Activated CD4-positive, alpha-beta T cell treated with anti-CD3 and anti-CD28 coated beads, Interleukin-2, amount 50 U/mL, for 24 hours (primary cell): ENCODE measurements around the gene SVOPL.

Experiments
- DNase-seq, 2 donors: peaks; one replicate each; pipeline ENCODE4 v3.0.0-alpha.2; 2020; ENCODE audit warnings: low read depth in 1 of 2, low spot score in 1 of 2

SVOPL gene

DNA sequence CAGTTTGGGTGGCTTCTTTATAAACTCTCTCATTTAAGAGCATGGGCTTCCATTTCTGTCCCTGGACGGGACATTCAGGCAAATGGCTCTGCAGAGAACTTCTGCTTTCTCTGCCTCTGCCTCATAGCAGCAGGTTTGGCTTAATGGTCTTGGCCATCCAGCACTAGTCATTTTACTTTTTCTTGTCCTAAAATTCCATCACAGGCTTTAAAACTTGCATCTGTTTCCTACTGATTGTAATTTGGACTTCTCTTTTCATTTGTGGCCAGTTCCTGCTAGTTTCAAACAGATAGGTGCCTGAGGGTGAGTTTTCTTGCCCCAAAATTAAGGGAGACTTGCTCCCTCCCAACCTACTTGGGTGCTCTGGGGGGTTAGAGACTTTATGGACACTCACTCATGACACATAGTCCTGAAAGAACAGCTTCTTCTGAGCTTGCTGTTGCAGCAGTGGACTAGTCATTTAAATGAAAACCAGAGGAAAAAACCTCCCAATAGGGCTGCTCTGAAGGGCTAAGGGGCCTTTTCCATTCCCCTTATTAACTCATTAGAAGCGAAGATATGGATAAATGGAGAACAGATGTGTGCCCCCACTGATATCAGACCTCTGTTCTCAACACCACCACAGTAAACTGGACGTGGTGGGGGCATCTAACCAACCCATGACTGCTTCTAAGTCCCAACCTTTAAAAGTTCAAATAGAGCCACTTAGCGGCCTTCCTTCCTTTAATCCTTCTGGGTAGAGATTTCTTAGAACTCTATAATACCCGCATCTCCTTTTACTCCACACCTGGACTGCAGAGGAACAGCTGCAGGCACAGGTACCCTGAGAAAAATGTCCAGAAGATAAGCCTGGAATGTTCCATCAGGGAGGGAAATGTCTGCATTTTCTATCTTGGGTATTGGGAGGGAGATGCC, 38.8 kb downstream of the SVOPL start:
- DNase-seq: no peak

DNA sequence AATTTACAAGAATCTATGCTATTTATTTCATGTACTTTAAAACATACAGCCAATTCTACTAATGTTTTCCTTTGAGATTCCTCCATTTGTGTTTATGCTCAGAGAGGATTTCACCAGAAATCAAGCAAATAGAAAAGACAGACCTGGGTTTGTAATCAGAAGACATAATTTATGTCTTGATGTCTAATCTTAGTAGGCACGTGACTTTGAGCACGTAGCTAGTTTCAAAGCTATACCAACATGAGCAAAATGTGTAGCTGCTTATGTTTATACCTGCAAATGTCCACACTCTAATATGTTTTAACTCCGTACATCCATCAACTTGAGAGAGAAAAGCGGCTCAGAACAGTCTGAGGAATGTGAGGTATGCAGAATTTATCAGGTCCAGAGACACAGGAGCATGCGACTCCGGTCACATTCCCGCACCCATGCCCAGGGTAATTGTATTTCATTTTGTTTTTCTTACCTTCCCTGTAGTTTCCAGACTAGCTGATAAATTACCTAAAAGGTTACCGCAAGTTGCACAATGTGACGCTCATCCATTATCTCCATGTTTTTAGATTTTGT, 40.0 kb downstream of the SVOPL start:
- no peak for DNase-seq

DNA sequence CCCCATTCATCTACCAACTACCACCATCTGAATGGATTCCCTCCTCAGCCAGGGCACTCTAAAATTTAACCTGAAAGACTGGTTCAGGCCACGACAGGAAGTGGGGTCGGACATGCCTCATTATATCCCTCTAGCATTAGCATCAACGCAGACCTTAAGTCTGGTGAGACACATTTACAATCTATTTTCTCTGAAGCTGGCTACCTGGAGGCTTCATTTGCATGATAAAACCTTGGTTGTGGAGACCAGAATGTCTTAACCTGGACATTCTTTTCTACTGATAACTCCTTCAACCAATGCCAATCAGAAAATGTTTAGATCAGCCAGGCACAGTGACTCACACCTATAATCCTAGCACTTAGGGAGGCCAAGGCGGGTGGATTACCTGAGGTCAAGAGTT, 42.3 kb downstream of the SVOPL start:
- DNase-seq: no peak

DNA sequence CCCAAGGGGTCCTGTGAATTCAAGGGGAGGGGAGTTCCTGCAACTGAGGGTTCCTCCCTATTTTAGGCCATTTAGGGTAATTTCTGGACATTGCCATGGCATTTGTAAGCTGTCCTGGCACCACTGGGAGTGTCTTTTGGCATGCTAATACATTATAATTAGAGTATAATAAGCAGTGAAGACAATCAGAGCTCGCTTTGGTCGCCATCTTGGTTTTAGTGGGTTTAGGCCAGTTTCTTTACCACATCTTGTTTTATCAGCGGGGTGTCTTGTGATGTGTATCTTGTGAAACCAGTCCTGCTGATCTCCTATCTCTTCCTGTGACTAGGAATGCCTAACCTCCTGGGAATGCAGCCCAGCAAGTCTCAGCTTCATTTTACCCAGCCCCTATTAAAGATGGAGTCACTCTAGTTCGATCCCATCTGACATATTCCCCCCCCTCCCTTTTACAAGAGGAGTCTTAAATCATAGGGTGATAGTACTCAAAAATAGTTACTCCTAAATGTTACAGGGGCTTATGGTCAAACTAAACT, 43.2 kb downstream of the SVOPL start:
- DNase-seq: no peak

DNA sequence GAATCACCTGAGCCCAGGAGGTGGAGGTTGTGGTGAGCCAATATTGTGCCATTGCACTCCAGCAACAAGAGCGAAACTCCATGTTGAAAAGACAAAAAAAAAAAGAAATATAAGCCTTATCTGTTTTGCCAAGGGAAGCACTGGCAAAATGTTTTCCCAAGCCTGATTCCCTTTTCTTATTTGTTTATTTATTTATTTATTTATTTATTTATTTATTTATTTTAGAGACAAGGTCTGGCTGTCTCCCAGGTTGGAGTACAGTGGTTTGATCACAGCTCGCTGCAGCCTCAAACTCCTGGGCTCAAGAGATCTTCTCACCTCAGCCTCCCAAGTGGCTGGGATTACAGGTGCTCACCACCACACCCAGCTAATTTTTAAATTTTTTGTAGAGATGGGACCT, 44.2 kb downstream of the SVOPL start:
- DNase-seq: no peak

DNA sequence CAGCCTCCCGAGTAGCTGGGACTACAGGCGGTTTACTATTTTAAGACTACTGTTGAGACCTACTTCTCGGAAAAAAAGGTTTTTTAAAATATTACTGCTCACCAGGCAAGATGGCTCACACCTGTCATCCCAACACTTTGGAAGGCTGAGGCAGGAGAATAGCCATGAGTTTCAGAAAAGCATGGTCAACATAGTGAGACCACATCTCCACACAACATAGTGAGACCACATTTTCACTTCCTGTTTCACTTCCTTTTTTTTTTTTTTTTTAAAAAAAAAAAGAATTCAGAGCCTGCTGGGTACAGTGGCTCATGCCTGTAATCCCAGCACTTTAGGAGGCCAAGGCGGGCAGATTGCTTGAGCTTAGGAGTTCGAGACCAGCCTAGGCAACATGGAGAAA, 46.5 kb downstream of the SVOPL start:
- no peak for DNase-seq

DNA sequence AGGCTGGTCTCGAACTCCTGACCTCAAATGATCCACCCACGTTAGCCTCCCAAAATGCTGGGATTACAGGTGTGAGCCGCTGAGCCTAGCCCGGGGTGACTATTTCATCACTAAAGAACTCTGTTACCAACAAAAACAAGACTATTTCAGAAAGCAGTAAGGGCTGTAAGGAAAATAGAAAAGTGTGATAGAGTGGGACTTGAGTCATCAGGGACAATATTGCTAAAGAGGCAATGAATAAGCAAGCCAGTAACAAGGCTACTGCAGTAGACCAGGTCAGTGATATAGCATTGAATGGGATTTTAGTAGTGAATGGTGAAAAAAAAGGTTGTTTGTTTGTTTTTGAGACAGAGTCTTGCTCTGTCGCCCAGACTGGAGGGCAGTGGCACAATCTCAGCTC, 51.7 kb downstream of the SVOPL start:
- DNase-seq: no peak

DNA sequence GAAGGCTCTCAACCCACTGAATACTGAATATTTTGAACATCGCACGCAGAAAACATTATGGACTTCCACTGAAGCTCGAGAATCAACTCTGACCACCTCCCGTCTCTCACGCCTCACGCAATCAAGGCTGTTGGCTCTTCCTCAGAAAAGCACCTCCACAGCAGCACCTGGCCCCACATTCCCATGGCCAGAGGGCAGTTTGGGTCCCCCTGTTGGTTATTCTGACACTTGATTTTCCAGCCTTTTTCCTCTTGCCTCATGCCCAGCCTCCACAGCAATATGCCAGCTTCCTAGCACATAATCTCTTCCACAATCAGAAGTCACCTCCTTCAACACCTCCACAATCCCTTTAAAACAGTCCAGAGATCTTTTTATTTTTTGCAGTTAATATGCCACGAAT, 55.9 kb downstream of the SVOPL start:
- no peak for DNase-seq

DNA sequence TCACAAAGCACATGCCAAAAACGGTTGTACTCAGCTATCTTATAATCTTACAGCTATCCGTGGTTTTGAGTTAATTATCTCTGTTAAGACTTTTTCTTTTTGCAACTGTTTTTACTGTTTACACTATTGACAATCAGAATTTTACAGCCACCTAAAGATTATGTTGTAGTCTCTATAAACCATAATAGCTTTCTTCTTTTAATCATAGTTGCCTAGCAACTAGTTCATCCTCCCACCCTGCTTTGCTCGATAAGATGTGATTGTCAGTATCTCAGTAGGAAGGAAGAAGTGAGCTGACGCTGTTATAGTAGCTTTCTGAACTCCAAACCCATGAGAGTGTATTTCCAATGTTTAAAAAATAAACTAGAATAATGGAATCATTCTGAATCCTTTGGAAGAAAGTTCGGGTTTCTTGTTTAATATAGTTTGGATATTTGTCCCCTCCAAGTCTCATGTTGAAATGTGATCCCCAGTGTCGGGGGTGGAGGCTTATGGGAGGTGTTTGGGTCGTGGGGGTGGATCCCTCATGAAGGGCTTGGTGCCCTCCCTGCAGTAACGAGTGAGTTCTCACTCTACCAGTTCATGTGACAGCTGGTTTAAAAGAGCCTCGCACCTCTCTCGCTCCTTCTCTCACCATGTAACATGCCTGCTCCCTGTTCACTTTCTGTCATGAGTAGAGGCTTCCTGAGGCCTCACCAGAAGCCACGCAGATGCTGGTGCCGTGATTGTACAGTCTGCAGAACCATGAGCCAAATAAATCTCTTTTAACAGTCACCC, 68.1 kb downstream of the SVOPL start:
- no peak for DNase-seq

DNA sequence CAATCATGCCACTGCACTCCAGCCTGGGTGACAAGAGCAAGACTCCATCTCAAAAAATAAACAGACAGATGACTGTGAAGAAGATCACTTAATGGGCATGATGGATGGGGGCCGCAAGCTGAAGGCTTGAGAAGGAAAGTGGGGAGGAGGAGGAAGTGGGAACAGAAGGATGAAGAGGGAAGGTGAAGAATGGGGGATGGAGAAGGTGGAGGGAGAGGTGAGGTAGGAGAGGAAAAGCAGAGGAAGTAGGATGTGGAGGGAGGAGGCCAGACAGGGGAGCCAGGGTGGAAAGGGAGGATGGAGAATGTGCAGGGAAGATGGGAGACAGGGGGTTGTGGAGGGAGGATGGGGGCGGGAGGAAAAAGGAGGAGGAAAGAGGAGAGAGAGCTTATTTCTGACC, 68.8 kb downstream of the SVOPL start:
- no peak for DNase-seq

DNA sequence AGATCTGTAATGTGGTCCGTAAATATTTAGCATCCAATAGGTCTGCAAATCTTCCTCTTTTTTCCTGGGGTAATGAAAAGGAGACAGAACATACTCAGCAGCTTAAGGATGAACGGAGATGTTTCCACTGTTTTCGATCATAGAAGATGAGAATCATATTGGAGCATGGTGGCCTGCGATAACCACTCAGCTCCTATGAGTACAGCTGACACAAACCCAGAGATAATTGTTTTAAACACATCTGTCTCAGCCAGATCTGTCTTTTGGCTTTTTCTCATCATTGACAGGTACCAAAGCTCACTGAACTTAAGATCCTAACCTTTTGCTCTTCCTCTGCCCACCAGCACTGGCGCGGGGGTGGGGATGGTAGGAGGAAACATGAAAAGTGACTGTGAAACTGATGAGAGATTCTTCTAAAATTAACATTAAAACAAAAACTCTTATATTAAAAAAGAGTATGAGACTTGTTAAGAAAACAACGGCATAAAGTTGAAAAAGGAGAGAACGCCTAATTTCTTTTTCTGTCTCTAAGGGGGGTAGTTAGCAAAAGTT, 71.0 kb downstream of the SVOPL start:
- no peak for DNase-seq

DNA sequence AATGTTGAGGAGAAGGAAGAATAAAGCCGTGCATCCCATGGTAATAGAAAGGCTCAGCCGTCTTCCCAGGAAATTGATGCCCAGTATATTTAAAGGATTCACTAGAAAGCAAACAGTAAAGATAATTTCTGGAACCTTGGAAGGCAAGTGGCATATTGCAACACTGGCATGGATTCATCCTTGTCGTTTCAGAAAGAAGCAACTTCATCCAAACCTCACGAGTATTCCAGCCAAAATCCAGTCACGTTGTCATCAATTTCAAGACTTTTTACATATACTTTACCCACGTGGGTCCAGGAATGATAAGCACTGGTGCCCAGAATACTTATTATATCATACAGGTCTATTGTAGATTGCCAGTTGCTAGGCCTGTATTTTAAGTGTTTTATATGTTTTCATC, 73.8 kb downstream of the SVOPL start:
- DNase-seq: no peak

DNA sequence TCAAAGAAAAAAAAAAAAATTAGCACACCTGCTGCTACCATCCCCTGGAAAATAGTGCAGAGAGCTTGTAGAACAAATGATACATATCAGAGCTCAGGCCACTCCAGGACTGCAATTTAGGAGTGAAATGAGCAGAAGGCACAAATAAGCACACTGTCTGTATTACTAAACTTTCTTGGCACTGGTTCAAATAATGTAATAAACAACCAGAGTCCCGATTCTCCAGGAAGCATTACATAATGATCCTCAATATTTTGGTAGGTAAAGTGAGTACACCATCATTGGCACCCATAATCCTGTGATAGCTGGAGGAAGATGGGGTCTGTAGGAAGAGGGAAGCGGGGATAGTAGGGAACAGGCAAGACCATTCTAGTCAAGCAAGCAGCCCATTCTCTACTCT, 74.3 kb downstream of the SVOPL start:
- DNase-seq: no peak

DNA sequence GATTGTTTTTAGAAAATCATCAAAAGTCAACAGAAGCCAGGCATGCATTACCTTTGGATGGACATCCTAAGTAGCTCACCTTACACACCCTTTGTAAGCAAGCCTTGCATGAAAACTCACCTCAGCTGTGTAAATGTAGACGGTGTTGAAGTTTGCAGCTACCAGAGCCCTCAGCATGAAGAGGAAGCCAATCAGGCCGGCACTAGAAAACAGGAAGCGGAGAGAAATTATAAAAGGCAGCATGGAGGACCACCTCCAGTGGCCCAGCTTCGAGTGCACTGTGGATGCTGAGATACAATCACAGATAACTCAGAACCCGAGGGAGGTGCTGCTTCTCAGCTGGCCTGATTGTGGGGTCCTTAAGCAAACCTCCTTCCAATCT, 75.3 kb downstream of the SVOPL start:
- DNase-seq: no peak

DNA sequence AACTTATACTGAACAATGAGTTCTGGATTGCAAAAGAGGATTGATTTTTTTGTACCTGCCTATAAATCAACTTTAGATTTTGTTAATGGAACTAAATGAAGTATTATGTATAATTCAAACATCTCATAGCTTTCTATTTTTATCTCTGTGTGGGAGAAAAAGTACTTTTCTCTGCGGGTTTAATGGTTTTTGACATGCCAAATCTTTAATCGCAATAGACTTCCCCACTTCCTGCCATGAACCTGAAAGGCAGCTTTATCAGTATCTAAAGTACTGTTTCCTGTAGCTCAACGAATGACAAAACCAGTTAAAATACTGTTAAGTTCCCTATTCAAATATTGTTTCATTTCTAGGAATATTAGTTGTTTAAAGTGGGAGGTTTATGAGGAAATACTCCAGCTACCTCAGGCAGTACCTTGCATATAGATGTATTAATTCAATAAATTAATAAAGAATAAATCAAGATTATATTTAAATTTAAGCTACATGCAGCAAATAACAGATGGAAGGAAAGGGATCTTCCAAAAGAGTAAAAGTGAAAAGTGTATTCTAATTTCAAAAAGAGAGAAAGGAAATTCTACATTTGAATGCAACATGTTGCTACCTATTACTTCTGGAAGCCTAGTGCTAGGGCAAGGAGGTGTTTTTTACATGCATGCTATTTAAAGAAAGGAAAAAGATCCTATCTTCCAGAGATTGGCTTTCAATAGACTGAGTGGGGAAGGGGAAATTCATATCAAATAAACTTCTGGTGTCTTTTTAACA, 75.9 kb downstream of the SVOPL start:
- no peak for DNase-seq

DNA sequence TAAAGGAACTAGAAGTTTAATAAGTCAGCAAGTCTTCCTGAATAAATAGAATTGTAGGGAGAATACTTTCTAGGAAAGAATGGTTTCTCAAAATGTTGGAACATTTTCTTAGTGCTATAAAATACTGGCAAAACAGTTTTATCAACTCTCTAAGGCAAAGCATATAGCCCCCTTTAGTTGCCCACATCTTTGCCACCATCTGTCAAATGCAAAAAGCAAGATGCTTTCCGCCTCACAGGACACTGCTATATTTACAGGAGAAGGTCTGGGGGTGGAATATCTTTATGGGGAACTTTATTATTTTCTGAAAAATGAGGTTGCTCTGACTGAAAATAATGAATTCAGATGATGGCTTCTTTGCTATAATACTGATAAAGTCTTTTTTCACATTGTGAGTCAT, 78.3 kb downstream of the SVOPL start:
- no peak for DNase-seq

DNA sequence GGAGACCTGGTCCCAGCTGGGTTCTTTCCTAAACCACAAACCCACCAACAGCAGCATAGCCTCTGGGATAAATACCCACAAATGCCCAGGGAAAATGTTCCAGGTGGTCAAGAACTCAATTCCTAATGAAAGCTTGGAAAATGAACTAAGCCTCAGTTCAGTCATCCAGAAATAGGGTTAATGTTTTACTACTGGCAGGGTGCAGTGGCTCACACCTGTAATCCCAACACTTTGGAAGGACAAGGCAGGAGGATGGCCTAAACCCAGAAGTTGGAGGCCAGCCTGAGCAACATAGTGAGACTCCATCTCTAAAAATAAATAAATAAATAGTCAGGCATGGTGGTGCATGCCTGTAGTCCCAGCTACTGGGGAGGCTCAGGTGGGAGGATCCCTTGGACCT, 82.2 kb downstream of the SVOPL start:
- no peak for DNase-seq

DNA sequence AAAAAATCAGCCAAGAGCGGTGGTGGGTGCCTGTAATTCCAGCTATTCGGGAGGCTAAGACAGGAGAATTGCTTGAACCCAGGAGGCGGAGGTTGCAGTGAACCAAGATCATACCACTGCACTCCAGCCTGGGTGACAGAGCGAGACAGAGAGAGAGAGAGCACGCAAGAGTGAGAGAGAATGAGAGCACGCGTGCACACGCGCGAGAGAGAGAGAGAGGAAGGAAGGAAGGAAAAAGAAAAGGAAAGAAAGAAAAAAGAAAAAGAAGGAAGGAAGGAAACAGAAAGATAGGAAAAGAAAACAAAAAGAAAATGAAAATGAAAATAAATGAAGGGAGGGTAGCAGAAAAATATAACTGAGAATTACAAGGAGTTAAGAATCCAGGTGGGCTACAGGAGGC, 82.7 kb downstream of the SVOPL start:
- no peak for DNase-seq

DNA sequence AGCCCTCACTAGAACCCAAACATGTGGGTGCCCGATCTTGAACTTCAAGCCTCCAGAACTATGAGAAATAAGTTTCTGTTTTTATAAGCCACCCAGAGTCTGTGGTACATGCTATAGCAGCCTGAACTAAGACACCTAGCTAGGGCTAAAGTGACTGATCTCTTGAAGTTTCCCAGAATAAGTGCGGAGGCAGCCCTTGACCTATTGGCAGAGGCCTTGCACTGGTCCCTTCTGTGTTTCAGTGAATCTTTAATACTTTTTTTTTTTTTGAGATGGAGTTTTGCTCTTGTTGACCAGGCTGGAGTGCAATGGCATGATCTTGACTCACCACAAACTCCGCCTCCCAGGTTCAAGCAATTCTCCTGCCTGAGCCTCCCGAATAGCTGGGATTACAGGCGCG, 85.1 kb downstream of the SVOPL start:
- no peak for DNase-seq

DNA sequence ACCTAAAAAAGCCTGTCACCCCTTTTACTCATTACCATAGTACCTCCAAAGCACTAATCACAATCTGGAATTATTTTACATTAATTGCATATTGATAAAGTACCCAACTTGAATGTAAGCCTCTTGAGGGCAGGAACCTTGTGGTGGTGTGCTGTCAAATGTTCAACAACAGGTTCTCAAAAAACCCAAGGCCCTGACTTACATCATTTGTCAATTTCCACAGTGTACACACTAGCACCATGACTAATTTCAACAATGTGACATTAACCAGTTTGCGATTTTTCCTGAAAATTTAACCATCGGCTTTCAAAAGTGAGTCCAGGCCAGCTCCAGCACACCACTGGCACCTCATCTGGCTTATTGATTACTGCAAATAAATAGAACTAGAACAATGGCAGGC, 87.5 kb downstream of the SVOPL start:
- DNase-seq: no peak

DNA sequence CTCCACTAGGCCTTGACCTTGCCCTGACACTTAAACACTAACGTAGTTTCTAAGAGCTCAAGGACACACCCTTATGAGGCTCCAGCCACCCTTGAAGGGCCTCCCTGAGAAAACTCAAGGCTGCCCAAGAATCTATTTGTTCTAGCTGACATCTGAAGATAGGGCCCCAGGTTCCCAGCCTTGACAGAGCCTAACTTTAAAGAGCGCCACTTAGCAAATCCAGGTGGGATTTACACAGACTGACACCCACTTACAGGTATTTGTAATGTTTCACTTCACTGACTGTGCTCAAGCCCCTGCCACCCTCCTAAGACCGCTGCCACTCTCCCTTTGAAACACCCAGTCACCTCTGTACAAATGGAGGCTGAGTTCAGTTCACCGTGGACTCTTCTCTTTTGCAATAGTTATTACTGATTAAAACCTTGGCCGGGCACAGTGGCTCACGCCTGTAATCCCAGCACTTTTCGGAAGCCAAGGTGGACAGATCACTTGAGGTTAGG, 90.4 kb downstream of the SVOPL start:
- no peak for DNase-seq
